Left ventricle myocardium inferior (tissue), 1 donor: ENCODE results near the gene PRRC2B. TPM values are rescaled to one million over a fixed set of nuclear protein-coding genes. Genes with fewer than 3 reads are reported as not detected.

ENCODE experiments used
- DNase-seq: peaks from one replicate; pipeline ENCODE4 v3.0.0-alpha.2; 2020
- H3K27ac ChIP-seq: fragments of 200-600 bp; replicated peaks from 2 replicates; pipeline ENCODE4 v1.8.0; 2021
- H3K27me3 ChIP-seq: fragments of 200-600 bp; 2 replicates; pipeline ENCODE4 v1.8.0; 2021; ENCODE audit warnings: low read depth
- H3K36me3 ChIP-seq: fragments of 200-600 bp; 2 replicates; pipeline ENCODE4 v1.8.0; 2021
- H3K4me1 ChIP-seq: fragments of 200-600 bp; 2 replicates; pipeline ENCODE4 v1.8.0; 2021
- H3K4me3 ChIP-seq: fragments of 200-600 bp; 2 replicates; pipeline ENCODE4 v1.8.0; 2021; ENCODE audit warnings: mild to moderate bottlenecking, moderate library complexity
- H3K9me3 ChIP-seq: fragments of 200-600 bp; replicated peaks from 2 replicates; pipeline ENCODE4 v1.8.0; 2021
- CTCF ChIP-seq: fragments of 200-600 bp; IDR thresholded peaks from 2 replicates; pipeline ENCODE4 v1.8.0; 2021; ENCODE audit warnings: antibody characterized with exemption, mild to moderate bottlenecking, borderline replicate concordance
- intact Hi-C: fragments of 100-400 bp; cut with micrococcal nuclease; formaldehyde crosslinking; loops from one replicate; pipeline ENCODE4 v1.11.0; 2022
- total RNA-seq: library from RNA; stranded (reverse); fragmentation: NEBNext Ultra II Directional; extraction: Animal tissue kit (Norgen Biotek cat#: 25700); gene quantifications from one replicate; pipeline ENCODE4 v1.2.1, GENCODE V29; 2021
- donor health status: DM: no; HTN: yes; CAD: no; lungs with severe emphysema.

PRRC2B gene
- total RNA-seq, 1 donor from 2014 or later = 109 TPM

- no peak for DNase-seq
- intact Hi-C loops = no loop called here
- TF ChIP-seq CTCF = no peak
- Histone ChIP-seq H3K9me3 (no peaks in the 10 kb centered on the region), H3K36me3 (no peaks in the 10 kb centered on the region), H3K4me1 (peaks cover 86% of the 10 kb centered on the region), H3K4me3 (peak overlapping the region; percentile 83), H3K27me3 (no peaks in the 10 kb centered on the region), H3K27ac (peak overlapping the region; percentile 98)
Observed at GRCh38 chr9:131397100-131397790, 3.4 kb downstream of the PRRC2B start.

GRCh38 chr9:131398204-131398603 lies 4.3 kb downstream of the PRRC2B start:
- Histone ChIP-seq H3K27me3 (no peaks in the 10 kb centered on the region), H3K4me1 (peaks cover 92% of the 10 kb centered on the region), H3K36me3 (no peaks in the 10 kb centered on the region), H3K27ac (peak overlapping the region; percentile 98), H3K4me3 (peak overlapping the region; percentile 10), H3K9me3 (no peaks in the 10 kb centered on the region)
- DNase-seq = no peak
- intact Hi-C loops = no loop called here
- TF ChIP-seq CTCF = no peak

- peaks cover 100% of the 10 kb centered on the region for H3K4me1 ChIP-seq
- no peak for DNase-seq
- peak overlapping the region; percentile 98 for H3K27ac ChIP-seq
- H3K36me3 ChIP-seq = no peaks in the 10 kb centered on the region
- H3K4me3 ChIP-seq = no peak overlapping the region
- no peaks in the 10 kb centered on the region for H3K9me3 ChIP-seq
- TF ChIP-seq CTCF = no peak
- intact Hi-C loops = no loop called here
- H3K27me3 ChIP-seq = no peaks in the 10 kb centered on the region
Observed at GRCh38 chr9:131399972-131400371, 6.1 kb downstream of the PRRC2B start.

- Histone ChIP-seq H3K9me3 (no peaks in the 10 kb centered on the region), H3K36me3 (no peaks in the 10 kb centered on the region), H3K4me1 (peaks cover 100% of the 10 kb centered on the region), H3K4me3 (no peak overlapping the region), H3K27me3 (no peaks in the 10 kb centered on the region), H3K27ac (no peak overlapping the region)
- intact Hi-C loops = no loop called here
- no peak for DNase-seq
- TF ChIP-seq CTCF = no peak
Observed at GRCh38 chr9:131400627-131401026, 6.7 kb downstream of the PRRC2B start.

GRCh38 chr9:131402073-131402472 lies 8.2 kb downstream of the PRRC2B start:
- Histone ChIP-seq H3K4me1 (peaks cover 100% of the 10 kb centered on the region), H3K9me3 (no peaks in the 10 kb centered on the region), H3K27me3 (no peaks in the 10 kb centered on the region), H3K4me3 (peak overlapping the region; percentile 50), H3K27ac (peak overlapping the region; percentile 88), H3K36me3 (no peaks in the 10 kb centered on the region)
- intact Hi-C loops = no loop called here
- DNase-seq = no peak
- no peak for TF ChIP-seq CTCF
